Fibroblast of lung (primary cell): ENCODE data around the gene IL2RG.

Experiments used
- CTCF ChIP-seq, 2 donors: IDR thresholded peaks in 1 of 2; conservative IDR thresholded peaks in 1 of 2; 1 replicate in 1 of 2; 2 replicates in 1 of 2; pipeline ENCODE4 v1.5.1; 2011 to 2012; ENCODE audit warnings: low read length in 2 of 2, control low read depth in 1 of 2, inconsistent platforms in 1 of 2, low read depth in 1 of 2, mild to moderate bottlenecking in 1 of 2
- EZH2 ChIP-seq: IDR thresholded peaks from 2 replicates; pipeline ENCODE4 v1.5.1; 2012; ENCODE audit warnings: low read length, control low read depth, mild to moderate bottlenecking; ENCODE audit errors: missing control alignments

GRCh38 chrX:71128915-71129765 lies 17.8 kb upstream of the IL2RG start:
- TF ChIP-seq CTCF (conservative IDR thresholded peaks at IDR 0.05 in 1 of 2, IDR thresholded peaks at IDR 0.05 in 1 of 2; ENCODE audit: low read depth in 1 of 2, low read length in 2 of 2) (peak; percentile 70 to 78), EZH2 (no peak)
